Esophagus muscularis mucosa (tissue), 4 donors: Measurements from ENCODE around the gene KMT5B.

Source experiments
- CTCF ChIP-seq, 3 experiments: fragments of 200-600 bp in 2 of 3; fragments of 450-650 bp in 1 of 3; sonication (generic) in 2 of 3; IDR thresholded peaks; one replicate each; pipeline ENCODE4 v1.5.1; 2017 to 2019; ENCODE audit warnings: antibody characterized with exemption in 3 of 3, mild to moderate bottlenecking in 2 of 3, moderate library complexity in 1 of 3
- EP300 ChIP-seq: sonication (generic); formaldehyde crosslinking; IDR thresholded peaks from one replicate; pipeline ENCODE4 v1.6.1; 2017; ENCODE audit warnings: antibody characterized with exemption
- POLR2AphosphoS5 ChIP-seq, 2 donors: sonication (generic); formaldehyde crosslinking; IDR thresholded peaks; one replicate each; pipeline ENCODE4 v1.6.1; 2017; ENCODE audit warnings: antibody characterized with exemption in 2 of 2

GRCh38 chr11:68163691-68164090, 49.4 kb downstream of the KMT5B start:
- TF ChIP-seq EP300: no peak
- TF ChIP-seq CTCF (IDR thresholded peaks at IDR 0.05): no peak
- no peak for TF ChIP-seq POLR2AphosphoS5 (IDR thresholded peaks at IDR 0.05)
